ENCODE data around the gene NDUFV1. TPM values are rescaled to one million over a fixed set of nuclear protein-coding genes. Genes with fewer than 3 reads are reported as not detected.
"Not testable (repeated sequence)": the region's sequence is repeated elsewhere in the genome, so short reads cannot be mapped to it uniquely, and the experiment has no call there.

The NDUFV1 gene
- polyA plus RNA-seq, 3 donors = 165 to 248 (median 201) TPM

GRCh38 chr11:67659651-67660165 lies 53.0 kb downstream of the NDUFV1 start:
- DNase-seq (ENCODE audit: extremely low read depth in 1 of 11, low read depth in 9 of 11, low spot score in 4 of 11) = not testable (repeated sequence)

GRCh38 chr11:67660752-67661151 lies 54.0 kb downstream of the NDUFV1 start:
- not testable (repeated sequence) for DNase-seq (ENCODE audit: extremely low read depth in 1 of 11, low read depth in 9 of 11, low spot score in 4 of 11)

Other genes starting within 250 kb of the NDUFV1 start
- gene CLCF1, start 233.3 kb upstream of the NDUFV1 start, polyA plus RNA-seq (ENCODE audit: insufficient read length in 3 of 3) = 1 to 10 TPM; 4.3 to 8.0 (median 5.9) TPM
- 10 to 100 TPM; 21.8 to 33.9 (median 31.2) TPM for gene RAD9A, start 214.9 kb upstream of the NDUFV1 start, polyA plus RNA-seq (ENCODE audit: insufficient read length in 3 of 3)
- 100 to 1,000 TPM; 149 to 172 (median 156) TPM for gene PPP1CA, start 205.1 kb upstream of the NDUFV1 start, polyA plus RNA-seq (ENCODE audit: insufficient read length in 3 of 3)
- gene TBC1D10C, start 202.9 kb upstream of the NDUFV1 start, polyA plus RNA-seq (ENCODE audit: insufficient read length in 3 of 3) = 10 to 100 TPM in 1 of 3 donors, 1 to 10 TPM in 2; 4.5 to 10.5 (median 6.7) TPM
- 1 to 10 TPM; 2.0 to 5.2 (median 2.7) TPM for gene CARNS1, start 191.3 kb upstream of the NDUFV1 start, polyA plus RNA-seq (ENCODE audit: insufficient read length in 3 of 3)
- gene RPS6KB2, start 178.4 kb upstream of the NDUFV1 start, polyA plus RNA-seq (ENCODE audit: insufficient read length in 3 of 3) = 10 to 100 TPM; 40.3 to 47.0 (median 41.2) TPM
- gene PTPRCAP, start 169.3 kb upstream of the NDUFV1 start, polyA plus RNA-seq (ENCODE audit: insufficient read length in 3 of 3) = 1 to 10 TPM; 1.3 to 3.5 (median 2.4) TPM
- 10 to 100 TPM; 53.5 to 82.1 (median 75.7) TPM for gene CORO1B, start 163.5 kb upstream of the NDUFV1 start, polyA plus RNA-seq (ENCODE audit: insufficient read length in 3 of 3)
- gene GPR152, start 154.2 kb upstream of the NDUFV1 start, polyA plus RNA-seq (ENCODE audit: insufficient read length in 3 of 3) = not detected
- gene CABP4, start 151.6 kb upstream of the NDUFV1 start, polyA plus RNA-seq (ENCODE audit: insufficient read length in 3 of 3) = 1 to 10 TPM in 1 of 3 donors, under 1 TPM in 2; 0.26 to 1.2 (median 0.55) TPM
- 10 to 100 TPM; 40.3 to 67.0 (median 54.6) TPM for gene TMEM134, start 137.7 kb upstream of the NDUFV1 start, polyA plus RNA-seq (ENCODE audit: insufficient read length in 3 of 3)
- 10 to 100 TPM; 55.9 to 77.0 (median 63.1) TPM for gene AIP, start 123.9 kb upstream of the NDUFV1 start, polyA plus RNA-seq (ENCODE audit: insufficient read length in 3 of 3)
- gene PITPNM1, start 101.6 kb upstream of the NDUFV1 start, polyA plus RNA-seq (ENCODE audit: insufficient read length in 3 of 3) = 10 to 100 TPM; 28.5 to 49.4 (median 35.4) TPM
- gene CDK2AP2, start 98.8 kb upstream of the NDUFV1 start, polyA plus RNA-seq (ENCODE audit: insufficient read length in 3 of 3) = 10 to 100 TPM; 37.7 to 69.5 (median 52.5) TPM
- under 1 TPM in 1 of 3 donors, not detected in 2; 0.29 TPM for gene CABP2, start 83.5 kb upstream of the NDUFV1 start, polyA plus RNA-seq (ENCODE audit: insufficient read length in 3 of 3)
- 100 to 1,000 TPM; 697 to 788 (median 758) TPM for gene GSTP1, start 23.1 kb upstream of the NDUFV1 start, polyA plus RNA-seq (ENCODE audit: insufficient read length in 3 of 3)
- gene NUDT8, start 23.0 kb downstream of the NDUFV1 start, polyA plus RNA-seq (ENCODE audit: insufficient read length in 3 of 3) = 1 to 10 TPM; 2.5 to 7.1 (median 7.0) TPM
- under 1 TPM in 2 of 3 donors, not detected in 1; 0.06 to 0.09 TPM for gene TBX10, start 32.8 kb downstream of the NDUFV1 start, polyA plus RNA-seq (ENCODE audit: insufficient read length in 3 of 3)
- 10 to 100 TPM; 19.3 to 35.5 (median 26.3) TPM for gene ACY3, start 43.8 kb downstream of the NDUFV1 start, polyA plus RNA-seq (ENCODE audit: insufficient read length in 3 of 3)
- gene ALDH3B2, start 67.7 kb downstream of the NDUFV1 start, polyA plus RNA-seq (ENCODE audit: insufficient read length in 3 of 3) = 1 to 10 TPM; 1.6 to 3.0 (median 2.1) TPM